H1 (cell line): Measurements from ENCODE around the gene EMC10. TPM values are rescaled to one million over a fixed set of nuclear protein-coding genes. Genes with fewer than 3 reads are reported as not detected.

ENCODE experiments used
- CTCF ChIA-PET: fragments of 300-600 bp; sonication (Branson Sonifier 250); formaldehyde crosslinking; loops from one replicate; lab custom pipeline; 2021; ENCODE audit not compliant: partially characterized antibody; lab: Charles Lee
- POLR2A ChIA-PET: fragments of 300-600 bp; sonication (Branson Sonifier 250); formaldehyde crosslinking; loops from one replicate; lab custom pipeline; 2021; ENCODE audit warnings: inconsistent platforms; ENCODE audit not compliant: partially characterized antibody; lab: Charles Lee
- DNase-seq, 2 experiments: peaks; one replicate each; pipeline versions ENCODE4 v3.0.0 to v3.0.0-alpha.2; 2010 to 2022; ENCODE audit warnings: low spot score in 2 of 2, low read depth in 1 of 2, mixed read lengths in 1 of 2
- FAIRE-seq: peaks from 2 replicates; lab custom pipeline; 2011; peaks lifted over from hg19 to GRCh38; lab: Jason Lieb, UNC
- H2AFZ ChIP-seq: 2 replicates; pipeline ENCODE4 v1.8.1; 2012; ENCODE audit warnings: low read length, inconsistent platforms
- H2AK5ac ChIP-seq: 2 replicates; pipeline ENCODE4 v1.6.1; 2013; ENCODE audit warnings: low read depth, low read length
- H2BK120ac ChIP-seq: replicated peaks from 2 replicates; pipeline ENCODE3; 2013; ENCODE audit warnings: low read depth, low read length, inconsistent platforms
- H2BK12ac ChIP-seq: 2 replicates; pipeline ENCODE4 v1.6.1; 2013; ENCODE audit warnings: low read depth, low read length
- H2BK15ac ChIP-seq: 2 replicates; pipeline ENCODE4 v1.6.1; 2013; ENCODE audit warnings: low read length
- H2BK20ac ChIP-seq: 2 replicates; pipeline ENCODE4 v1.6.1; 2013; ENCODE audit warnings: low read length
- H2BK5ac ChIP-seq: 2 replicates; pipeline ENCODE4 v1.6.1; 2013; ENCODE audit warnings: low read depth, low read length
- H3K14ac ChIP-seq: 2 replicates; pipeline ENCODE4 v1.6.1; 2013; ENCODE audit warnings: inconsistent platforms; ENCODE audit not compliant: insufficient read length
- H3K18ac ChIP-seq: 2 replicates; pipeline ENCODE4 v1.6.1; 2013; ENCODE audit warnings: low read length; ENCODE audit errors: extremely low read depth
- H3K23ac ChIP-seq: 2 replicates; pipeline ENCODE4 v1.6.1; 2013; ENCODE audit warnings: inconsistent platforms; ENCODE audit not compliant: insufficient read length
- H3K23me2 ChIP-seq: 2 replicates; pipeline ENCODE4 v1.6.1; 2013; ENCODE audit warnings: low read depth, low read length
- H3K27ac ChIP-seq: 2 replicates; pipeline ENCODE4 v1.6.1; 2011; ENCODE audit warnings: low read depth, low read length, inconsistent platforms
- H3K27me3 ChIP-seq, 4 experiments: replicated peaks in 1 of 4; 1 replicate in 1 of 4; 2 replicates in 3 of 4; pipeline versions ENCODE4 v1.6.1 to v1.8.1; 2011 to 2013; ENCODE audit warnings: low read length in 3 of 4, mild to moderate bottlenecking in 3 of 4, inconsistent platforms in 2 of 4, mixed read lengths in 2 of 4, moderate library complexity in 1 of 4; ENCODE audit not compliant: control insufficient read depth in 3 of 4, insufficient read depth in 3 of 4; ENCODE audit errors: extremely low read depth in 1 of 4
- H3K36me3 ChIP-seq, 4 experiments: 2 replicates each; pipeline versions ENCODE4 v1.6.1 to v1.8.1; 2011 to 2013; ENCODE audit warnings: mild to moderate bottlenecking in 4 of 4, low read length in 3 of 4, moderate library complexity in 2 of 4, control low read depth in 1 of 4, inconsistent platforms in 1 of 4; ENCODE audit not compliant: insufficient read depth in 4 of 4, control insufficient read depth in 2 of 4
- H3K4ac ChIP-seq: replicated peaks from 2 replicates; pipeline ENCODE3; 2013; ENCODE audit warnings: low read length, low read depth, mixed read lengths, inconsistent platforms; ENCODE audit not compliant: insufficient read length
- H3K4me1 ChIP-seq, 4 experiments: replicated peaks in 1 of 4; 1 replicate in 1 of 4; 2 replicates in 3 of 4; pipeline versions ENCODE4 v1.6.1 to v1.8.1; 2011 to 2013; ENCODE audit warnings: low read length in 3 of 4, inconsistent platforms in 2 of 4, mixed read lengths in 1 of 4; ENCODE audit not compliant: insufficient read depth in 4 of 4, control insufficient read depth in 3 of 4
- H3K4me2 ChIP-seq, 2 experiments: 2 replicates each; pipeline versions ENCODE4 v1.6.1 to v1.8.1; 2011 to 2013; ENCODE audit warnings: low read depth in 2 of 2, low read length in 2 of 2, control low read depth in 1 of 2, inconsistent platforms in 1 of 2, mild to moderate bottlenecking in 1 of 2; ENCODE audit not compliant: insufficient read depth in 1 of 2
- H3K4me3 ChIP-seq, 4 experiments: fragments of 200-600, 300-600 bp in 1 of 4; sonication (generic), shearing (Covaris generic), sonication (Bioruptor Twin) in 1 of 4; 2 replicates each; pipeline versions ENCODE4 v1.5.1 to v1.8.1; 2011 to 2016; ENCODE audit warnings: low read length in 4 of 4, low read depth in 3 of 4, control low read depth in 2 of 4, inconsistent platforms in 2 of 4, mild to moderate bottlenecking in 2 of 4, mixed read lengths in 1 of 4, moderate library complexity in 1 of 4; ENCODE audit not compliant: insufficient read depth in 2 of 4; ENCODE audit errors: extremely low read depth in 1 of 4
- H3K56ac ChIP-seq: replicated peaks from 2 replicates; pipeline ENCODE3; 2013; ENCODE audit warnings: low read depth, mild to moderate bottlenecking, mixed read lengths, low read length, inconsistent platforms; ENCODE audit not compliant: insufficient read length
- H3K79me1 ChIP-seq: 2 replicates; pipeline ENCODE4 v1.6.1; 2013; ENCODE audit warnings: low read depth, low read length, control low read depth
- H3K79me2 ChIP-seq, 2 experiments: 2 replicates each; pipeline versions ENCODE4 v1.6.1 to v1.8.1; 2012 to 2013; ENCODE audit warnings: low read length in 2 of 2, mild to moderate bottlenecking in 2 of 2, inconsistent platforms in 1 of 2; ENCODE audit not compliant: insufficient read depth in 2 of 2, control insufficient read depth in 1 of 2
- H3K9ac ChIP-seq, 4 experiments: replicated peaks in 1 of 4; 1 replicate in 1 of 4; 2 replicates in 3 of 4; pipeline versions ENCODE4 v1.6.1 to v1.8.1; 2011 to 2013; ENCODE audit warnings: low read depth in 3 of 4, low read length in 3 of 4, control low read depth in 2 of 4, mild to moderate bottlenecking in 2 of 4, moderate library complexity in 2 of 4, inconsistent platforms in 1 of 4; ENCODE audit errors: extremely low read depth in 1 of 4
- H3K9me3 ChIP-seq, 2 experiments: 2 replicates each; pipeline versions ENCODE4 v1.6.1 to v1.8.1; 2012 to 2013; ENCODE audit warnings: mild to moderate bottlenecking in 2 of 2, moderate library complexity in 2 of 2, control low read depth in 1 of 2, inconsistent platforms in 1 of 2, low read depth in 1 of 2, low read length in 1 of 2, mixed read lengths in 1 of 2; ENCODE audit not compliant: insufficient read depth in 2 of 2
- H4K20me1 ChIP-seq, 2 experiments: replicated peaks in 1 of 2; 2 replicates each; pipeline versions ENCODE3 to v1.8.1; 2011 to 2013; ENCODE audit warnings: inconsistent platforms in 2 of 2, low read length in 2 of 2, mild to moderate bottlenecking in 1 of 2; ENCODE audit not compliant: insufficient read depth in 2 of 2, control insufficient read depth in 1 of 2
- H4K5ac ChIP-seq: 2 replicates; pipeline ENCODE4 v1.6.1; 2013; ENCODE audit warnings: low read length, low read depth, mixed read lengths, inconsistent platforms; ENCODE audit not compliant: insufficient read length
- H4K8ac ChIP-seq: 2 replicates; pipeline ENCODE4 v1.8.0; 2013; ENCODE audit warnings: mild to moderate bottlenecking, moderate library complexity, low read length, inconsistent platforms; ENCODE audit not compliant: insufficient read depth; ENCODE audit errors: extremely low read depth
- H4K91ac ChIP-seq: replicated peaks from 2 replicates; pipeline ENCODE3; 2013; ENCODE audit warnings: low read length, mixed read lengths, inconsistent platforms; ENCODE audit not compliant: insufficient read length
- CTBP2 ChIP-seq: IDR thresholded peaks from 2 replicates; pipeline ENCODE4 v1.7.0; 2011; ENCODE audit warnings: borderline replicate concordance, mild to moderate bottlenecking, moderate library complexity, mixed read lengths, low read length; ENCODE audit not compliant: insufficient read depth, insufficient read length
- KDM1A ChIP-seq: fragments of 200-600, 300-600 bp; sonication (generic); IDR thresholded peaks from 2 replicates; pipeline ENCODE4 v1.7.1; 2016; ENCODE audit warnings: mild to moderate bottlenecking, low read length, borderline replicate concordance
- WGBS, 2 experiments: shearing (Covaris generic) in 1 of 2; methylation state at CpG; one replicate each; pipeline versions ENCODE4 v1.1.6 to v1.1.7; 2013 to 2015; ENCODE audit warnings: low lambda C conversion rate in 2 of 2, mixed read lengths in 2 of 2, inconsistent platforms in 1 of 2, low coverage in 1 of 2, missing lambda C conversion rate in 1 of 2; ENCODE audit not compliant: insufficient replicate concordance in 2 of 2, insufficient coverage in 1 of 2, insufficient read length in 1 of 2; ENCODE audit errors: extremely low coverage in 1 of 2, missing lambda C conversion rate in 1 of 2; 5-methylcytosine and 5-hydroxymethylcytosine counted together
- polyA plus RNA-seq, 7 experiments: library from polyadenylated mRNA; depleted of rRNA in 3 of 7; stranded (reverse) in 5 of 7; unstranded in 2 of 7; fragments of >200 nt in 5 of 7; fragments of 200-250 nt in 2 of 7; gene quantifications; 1 replicate in 5 of 7; 2 replicates in 1 of 7; 4 replicates in 1 of 7; pipeline versions ENCODE4 v1.2.1 to v1.2.3, GENCODE V29; 2011 to 2013; ENCODE audit warnings: missing spikeins in 2 of 7, mixed read lengths in 2 of 7
- total RNA-seq: library from RNA; stranded (reverse); fragmentation: NEBNext Ultra II Directional; extraction: Animal tissue kit (Norgen Biotek cat#: 25700); gene quantifications from 2 replicates; pipeline ENCODE4 v1.2.1, GENCODE V29; 2021

The EMC10 gene
- total and polyA plus RNA-seq, 2 of the 8 experiments (the other 6 are each of a cell fraction or from before 2014, with no cell fraction given) = 77.6 to 103 TPM

GRCh38 chr19:50468818-50469217, 7.5 kb upstream of the EMC10 start:
- Histone ChIP-seq H2AFZ (no peak overlapping the region), H3K4me3 (no peak overlapping the region), H4K8ac (no peak overlapping the region), H3K36me3 (no peaks in the 10 kb centered on the region), H3K14ac (no peak overlapping the region), H2BK120ac (no peak overlapping the region), H3K9ac (no peak overlapping the region), H3K4me1 (peaks cover 0 to 8% (median 4%) of the 10 kb centered on the region in 4 experiments; a peak in 5 of 7 replicates), H3K27me3 (no peaks in the 10 kb centered on the region; a peak in 1 of 7 replicates), H2BK15ac (no peak overlapping the region), H2BK5ac (no peak overlapping the region), H3K23me2 (no peaks in the 10 kb centered on the region), H4K5ac (no peak overlapping the region), H3K56ac (no peak overlapping the region), H3K79me1 (no peaks in the 10 kb centered on the region), H3K9me3 (no peaks in the 10 kb centered on the region), H4K20me1 (no peaks in the 10 kb centered on the region), H3K27ac (no peak overlapping the region), H2AK5ac (no peak overlapping the region), H3K18ac (no peak overlapping the region), H3K4me2 (no peak overlapping the region), H3K79me2 (no peaks in the 10 kb centered on the region), H3K4ac (no peak overlapping the region), H4K91ac (no peak overlapping the region), H2BK12ac (no peak overlapping the region), H2BK20ac (no peak overlapping the region), H3K23ac (no peak overlapping the region)
- no peak for TF ChIP-seq CTBP2
- no peak for TF ChIP-seq KDM1A
- ChIA-PET POLR2A (no interaction called here), CTCF (interaction anchor here (0.6 to 4.0 kb wide), 2 partner anchors 62 to 101 kb away, joined by 3 to 19 read pairs; no protein-coding TSS in a partner anchor)
- DNase-seq (no peak), FAIRE-seq (no peak)
- WGBS, 2 experiments = 79% methylated on average over 6 of the region's 6 CpGs; no CpG with 5 or more reads in 1 of the 2 experiments
